Upper lobe of left lung (tissue), 6 donors: ENCODE data around the gene PTCH1. TPM values are rescaled to one million over a fixed set of nuclear protein-coding genes. Genes with fewer than 3 reads are reported as not detected.

Source experiments
- ATAC-seq, 2 donors: fragments of 200-7000 bp; cut with Tn5 transposase; one replicate each; pipeline ENCODE4 v1.9.1; 2022; ENCODE audit warnings: mild to moderate bottlenecking in 2 of 2, moderate library complexity in 2 of 2; ENCODE audit not compliant: low FRiP score in 2 of 2
- DNase-seq, 2 donors: peaks; one replicate each; pipeline ENCODE4 v3.0.0-alpha.2; 2019 to 2020
- H3K27ac ChIP-seq, 4 donors: fragments of 200-600 bp; sonication (generic); one replicate each; pipeline ENCODE4 v1.5.1; 2016 to 2019
- H3K27me3 ChIP-seq, 4 donors: fragments of 200-600 bp; sonication (generic); one replicate each; pipeline ENCODE4 v1.5.1; 2017 to 2019
- H3K36me3 ChIP-seq, 4 donors: fragments of 200-600 bp; sonication (generic); one replicate each; pipeline ENCODE4 v1.5.1; 2016 to 2019
- H3K4me1 ChIP-seq, 4 donors: fragments of 200-600 bp; sonication (generic); one replicate each; pipeline ENCODE4 v1.5.1; 2018 to 2019
- H3K4me3 ChIP-seq, 4 donors: fragments of 200-600 bp; sonication (generic); one replicate each; pipeline ENCODE4 v1.5.1; 2017 to 2019; ENCODE audit warnings: mild to moderate bottlenecking in 2 of 4, moderate library complexity in 1 of 4
- H3K9me3 ChIP-seq, 4 donors: fragments of 200-600 bp; sonication (generic); one replicate each; pipeline ENCODE4 v1.5.1; 2018 to 2019
- CTCF ChIP-seq, 6 experiments: fragments of 450-650 bp in 4 of 6; fragments of 200-600 bp in 2 of 6; sonication (generic) in 2 of 6; IDR thresholded peaks; one replicate each; pipeline ENCODE4 v1.5.1; 2016 to 2019; ENCODE audit warnings: antibody characterized with exemption in 6 of 6
- EP300 ChIP-seq, 4 donors: sonication (generic); formaldehyde crosslinking; IDR thresholded peaks; one replicate each; pipeline ENCODE4 v1.5.1; 2017; ENCODE audit warnings: antibody characterized with exemption in 4 of 4, control low read depth in 2 of 4
- POLR2A ChIP-seq, 4 donors: fragments of 450-650 bp; IDR thresholded peaks; one replicate each; pipeline ENCODE4 v1.5.1; 2016 to 2017; ENCODE audit warnings: antibody characterized with exemption in 4 of 4, mild to moderate bottlenecking in 2 of 4
- POLR2AphosphoS5 ChIP-seq, 2 donors: sonication (generic); formaldehyde crosslinking; IDR thresholded peaks; one replicate each; pipeline ENCODE4 v1.5.1; 2017; ENCODE audit warnings: antibody characterized with exemption in 2 of 2
- WGBS, 2 donors: methylation state at CpG; one replicate each; pipeline ENCODE4 v1.1.5; 2017 to 2018; 5-methylcytosine and 5-hydroxymethylcytosine counted together
- total RNA-seq, 6 donors: library from RNA; depleted of rRNA in 4 of 6; stranded (reverse); fragments of >200 nt in 4 of 6; gene quantifications; one replicate each; pipeline versions ENCODE4 v1.1.0 to v1.2.1, GENCODE V29; 2016 to 2021
- donor health status: DM: no; HTN: no; CAD: no; lungs with moderate emphysema.
- donor health status: DM: no; HTN: yes; CAD: no; lungs with severe emphysema.

Gene PTCH1
- total RNA-seq, 6 donors from 2014 or later: 7.4 to 28.0 (median 13.9) TPM

GRCh38 chr9:95462249-95463147 lies 54.3 kb downstream of the PTCH1 start:
- peaks cover 5 to 39% (median 20%) of the 10 kb centered on the region in 4 donors for H3K36me3 ChIP-seq
- peak; percentile 78 to 81 for ATAC-seq
- DNase-seq: peak; percentile 67 to 87

GRCh38 chr9:95461448-95462248 lies 55.1 kb downstream of the PTCH1 start:
- no peaks in the 10 kb centered on the region for H3K27me3 ChIP-seq
- 89 to 92% methylated on average over 9 to 17 of the region's 17 CpGs for WGBS, 2 donors
- H3K27ac ChIP-seq: peak overlapping the region in 1 of 4 donors; percentile 60
- H3K36me3 ChIP-seq: peaks cover 5 to 31% (median 18%) of the 10 kb centered on the region in 4 donors
- H3K9me3 ChIP-seq: no peaks in the 10 kb centered on the region
- no peak for ATAC-seq
- DNase-seq: peak in 1 of 2 donors; percentile 47
- H3K4me3 ChIP-seq: no peak overlapping the region
- TF ChIP-seq EP300 (IDR thresholded peaks at IDR 0.05) (no peak), POLR2A (IDR thresholded peaks at IDR 0.05) (no peak), CTCF (IDR thresholded peaks at IDR 0.05) (no peak), POLR2AphosphoS5 (IDR thresholded peaks at IDR 0.05) (no peak)
- peaks cover 16 to 23% (median 18%) of the 10 kb centered on the region in 4 donors for H3K4me1 ChIP-seq

More at GRCh38 chr9:95462249-95463147, 54.3 kb downstream of the PTCH1 start:
- Histone ChIP-seq H3K27me3 (no peaks in the 10 kb centered on the region), H3K27ac (peak overlapping the region; percentile 3 to 60 (median 50)), H3K4me1 (peaks cover 16 to 23% (median 18%) of the 10 kb centered on the region in 4 donors), H3K9me3 (no peaks in the 10 kb centered on the region), H3K4me3 (peak overlapping the region in 3 of 4 donors; percentile 12 to 33 (median 26))
- 6 to 20% methylated on average over 29 to 30 of the region's 30 CpGs for WGBS, 2 donors
- TF ChIP-seq POLR2A (IDR thresholded peaks at IDR 0.05) (no peak), EP300 (IDR thresholded peaks at IDR 0.05) (peak in 1 of 4 donors; percentile 22), POLR2AphosphoS5 (IDR thresholded peaks at IDR 0.05) (no peak), CTCF (IDR thresholded peaks at IDR 0.05) (no peak)

GRCh38 chr9:95460518-95461164 lies 56.1 kb downstream of the PTCH1 start:
- Histone ChIP-seq H3K36me3 (peaks cover 5 to 29% (median 21%) of the 10 kb centered on the region in 4 donors), H3K27me3 (no peaks in the 10 kb centered on the region), H3K27ac (no peak overlapping the region), H3K4me1 (peaks cover 16 to 23% (median 18%) of the 10 kb centered on the region in 4 donors), H3K9me3 (no peaks in the 10 kb centered on the region), H3K4me3 (no peak overlapping the region)
- ATAC-seq (no peak), DNase-seq (no peak)
- 86 to 87% methylated on average over 12 to 13 of the region's 13 CpGs for WGBS, 2 donors
- TF ChIP-seq POLR2A (IDR thresholded peaks at IDR 0.05) (no peak), CTCF (IDR thresholded peaks at IDR 0.05) (no peak), POLR2AphosphoS5 (IDR thresholded peaks at IDR 0.05) (no peak), EP300 (IDR thresholded peaks at IDR 0.05) (no peak)

- Histone ChIP-seq H3K4me3 (no peak overlapping the region), H3K4me1 (peaks cover 16 to 23% (median 18%) of the 10 kb centered on the region in 4 donors), H3K27me3 (no peaks in the 10 kb centered on the region), H3K27ac (no peak overlapping the region), H3K36me3 (peaks cover 5 to 33% (median 21%) of the 10 kb centered on the region in 4 donors), H3K9me3 (no peaks in the 10 kb centered on the region)
- 86 to 88% methylated on average over 19 of the region's 19 CpGs for WGBS, 2 donors
- ATAC-seq: no peak
- DNase-seq: no peak
- no peak for TF ChIP-seq POLR2AphosphoS5 (IDR thresholded peaks at IDR 0.05)
- TF ChIP-seq POLR2A (IDR thresholded peaks at IDR 0.05): no peak
- TF ChIP-seq CTCF (IDR thresholded peaks at IDR 0.05): no peak
- no peak for TF ChIP-seq EP300 (IDR thresholded peaks at IDR 0.05)
Observed at GRCh38 chr9:95459851-95460517, 56.8 kb downstream of the PTCH1 start.
